ENCODE measurements around the gene NAV2. TPM values are rescaled to one million over a fixed set of nuclear protein-coding genes. Genes with fewer than 3 reads are reported as not detected.
A peak's percentile ranks its signal among the peaks of the same experiment; 100 is the strongest.

Gene NAV2
- polyA plus RNA-seq, 1 donor, result 89.1 TPM

DNA sequence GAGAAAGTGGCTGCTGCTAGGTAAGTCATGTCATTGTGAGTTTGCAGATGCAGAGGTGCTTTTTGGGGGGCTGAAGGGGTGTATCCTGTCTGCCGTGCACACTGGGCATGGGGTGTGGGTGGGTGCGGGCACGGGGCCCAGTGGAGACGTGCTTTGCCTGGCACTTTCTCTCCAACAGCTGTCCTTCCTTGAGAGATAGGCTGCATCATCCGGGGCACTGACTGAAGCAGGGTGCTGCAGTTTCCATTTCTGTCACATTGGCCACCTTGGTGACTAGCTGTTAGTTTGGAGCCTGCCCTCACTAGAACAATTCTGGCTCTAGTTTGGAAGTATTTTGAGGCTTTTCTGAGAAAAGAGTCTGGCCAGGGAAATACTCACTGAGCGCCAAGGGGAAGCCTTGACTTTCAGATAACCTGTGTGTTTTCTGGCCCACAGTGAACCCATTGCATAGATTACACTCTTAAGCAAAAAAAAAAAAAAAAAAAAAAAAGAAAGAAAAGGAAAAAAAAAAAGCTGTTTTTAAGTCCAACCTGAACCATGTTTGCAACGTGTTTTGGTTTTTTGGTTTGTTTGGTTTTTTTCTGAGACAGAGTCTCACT lies 219.2 kb downstream of the NAV2 start:
- no peak for DNase-seq

DNA sequence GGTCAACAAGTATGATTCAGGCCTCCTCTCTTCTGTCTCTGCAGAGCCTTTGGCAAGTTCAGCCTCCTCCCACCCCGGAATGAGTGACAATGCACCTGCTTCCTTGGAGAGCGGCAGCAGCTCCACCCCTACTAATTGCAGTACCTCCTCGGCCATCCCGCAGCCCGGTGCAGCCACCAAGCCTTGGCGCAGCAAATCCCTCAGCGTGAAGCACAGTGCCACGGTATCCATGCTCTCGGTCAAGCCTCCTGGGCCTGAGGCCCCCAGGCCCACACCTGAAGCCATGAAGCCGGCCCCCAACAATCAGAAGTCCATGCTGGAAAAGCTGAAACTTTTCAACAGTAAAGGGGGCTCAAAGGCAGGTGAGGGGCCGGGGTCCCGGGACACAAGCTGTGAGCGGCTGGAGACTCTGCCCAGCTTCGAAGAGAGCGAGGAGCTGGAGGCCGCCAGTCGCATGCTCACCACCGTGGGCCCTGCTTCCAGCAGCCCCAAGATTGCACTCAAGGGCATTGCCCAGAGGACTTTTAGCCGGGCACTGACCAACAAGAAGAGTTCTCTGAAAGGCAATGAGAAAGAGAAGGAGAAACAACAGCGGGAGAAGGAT lies 220.6 kb downstream of the NAV2 start:
- DNase-seq, result no peak

DNA sequence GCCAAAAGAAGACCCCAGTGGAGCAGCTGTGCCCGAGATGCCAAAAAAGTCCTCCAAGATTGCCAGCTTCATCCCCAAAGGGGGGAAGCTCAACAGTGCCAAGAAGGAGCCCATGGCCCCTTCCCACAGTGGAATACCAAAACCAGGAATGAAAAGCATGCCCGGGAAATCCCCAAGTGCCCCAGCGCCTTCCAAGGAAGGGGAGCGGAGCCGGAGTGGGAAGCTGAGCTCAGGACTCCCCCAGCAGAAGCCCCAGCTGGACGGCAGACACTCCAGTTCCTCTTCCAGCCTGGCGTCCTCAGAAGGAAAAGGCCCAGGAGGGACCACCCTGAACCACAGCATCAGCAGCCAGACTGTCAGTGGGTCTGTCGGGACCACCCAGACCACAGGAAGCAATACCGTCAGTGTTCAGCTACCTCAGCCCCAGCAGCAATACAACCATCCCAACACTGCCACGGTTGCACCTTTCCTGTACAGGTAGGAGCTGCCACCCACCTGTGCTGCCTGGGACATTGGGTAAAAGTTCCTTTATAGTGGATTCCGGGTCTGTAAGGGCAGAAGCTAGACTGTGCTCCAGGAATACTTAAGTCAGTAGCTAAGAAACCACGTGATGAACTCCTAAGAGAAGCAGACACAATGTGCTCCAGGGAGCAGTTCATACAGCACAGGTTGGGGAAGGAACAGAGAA lies 221.3 kb downstream of the NAV2 start:
- DNase-seq, result no peak

DNA sequence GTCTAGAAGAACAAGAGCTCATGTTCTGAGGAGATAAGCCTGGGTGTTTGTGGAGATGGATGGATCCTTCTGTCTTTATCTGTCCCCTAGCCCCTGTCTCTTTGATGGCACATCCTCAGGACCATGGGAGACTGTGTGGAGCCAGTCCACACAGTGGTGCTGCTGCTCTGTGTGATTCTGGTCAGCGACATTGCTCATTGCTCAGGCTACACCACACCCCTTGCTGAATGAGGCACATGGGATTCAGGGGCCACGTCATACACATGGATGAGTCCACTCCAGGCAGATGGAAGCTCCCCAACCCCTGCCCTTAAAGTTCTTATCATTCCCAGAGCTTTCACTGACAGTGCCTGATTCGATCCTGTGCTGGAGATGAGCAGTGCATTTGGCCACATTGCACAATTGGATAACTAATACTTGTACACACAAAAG lies 222.2 kb downstream of the NAV2 start:
- no peak for DNase-seq

DNA sequence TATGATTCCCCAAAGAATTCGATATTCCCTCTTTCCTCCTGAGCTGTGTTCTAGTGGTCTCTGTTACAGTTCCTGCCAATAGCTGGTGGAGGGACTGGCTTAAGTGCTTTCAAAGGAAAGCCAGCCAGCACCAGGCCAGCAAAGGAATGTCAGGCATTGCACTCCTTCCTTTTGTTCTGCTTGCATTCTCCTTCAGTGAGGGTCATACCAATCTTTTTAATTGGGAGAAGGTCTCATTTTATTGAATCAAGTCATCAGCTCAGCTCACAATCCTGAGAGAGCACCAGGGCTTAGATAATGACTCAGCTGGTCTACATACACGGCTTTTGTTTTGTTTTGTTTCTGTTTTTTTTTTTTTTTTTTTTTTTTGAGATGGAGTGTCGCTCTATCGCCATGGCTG lies 222.9 kb downstream of the NAV2 start:
- DNase-seq, result no peak

DNA sequence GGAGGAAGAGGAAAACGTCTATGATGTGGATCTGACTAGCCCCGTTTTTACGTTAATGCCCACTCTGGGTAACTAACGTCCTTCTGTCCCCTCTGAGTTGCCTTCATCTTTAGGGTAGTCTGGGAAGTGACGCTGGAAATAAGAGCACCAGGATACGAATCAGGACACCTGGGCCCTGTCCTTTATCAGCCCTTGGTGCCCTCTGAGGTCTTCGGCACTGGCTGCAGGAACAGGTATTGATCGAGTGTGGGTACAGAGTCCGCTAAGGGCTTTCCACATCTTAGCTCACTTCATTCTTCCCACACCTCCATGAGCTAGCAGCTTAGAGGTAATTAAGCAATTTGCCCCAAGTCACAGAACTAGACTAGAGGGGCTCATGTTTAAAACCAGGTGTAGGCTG lies 223.8 kb downstream of the NAV2 start:
- no peak for DNase-seq

DNA sequence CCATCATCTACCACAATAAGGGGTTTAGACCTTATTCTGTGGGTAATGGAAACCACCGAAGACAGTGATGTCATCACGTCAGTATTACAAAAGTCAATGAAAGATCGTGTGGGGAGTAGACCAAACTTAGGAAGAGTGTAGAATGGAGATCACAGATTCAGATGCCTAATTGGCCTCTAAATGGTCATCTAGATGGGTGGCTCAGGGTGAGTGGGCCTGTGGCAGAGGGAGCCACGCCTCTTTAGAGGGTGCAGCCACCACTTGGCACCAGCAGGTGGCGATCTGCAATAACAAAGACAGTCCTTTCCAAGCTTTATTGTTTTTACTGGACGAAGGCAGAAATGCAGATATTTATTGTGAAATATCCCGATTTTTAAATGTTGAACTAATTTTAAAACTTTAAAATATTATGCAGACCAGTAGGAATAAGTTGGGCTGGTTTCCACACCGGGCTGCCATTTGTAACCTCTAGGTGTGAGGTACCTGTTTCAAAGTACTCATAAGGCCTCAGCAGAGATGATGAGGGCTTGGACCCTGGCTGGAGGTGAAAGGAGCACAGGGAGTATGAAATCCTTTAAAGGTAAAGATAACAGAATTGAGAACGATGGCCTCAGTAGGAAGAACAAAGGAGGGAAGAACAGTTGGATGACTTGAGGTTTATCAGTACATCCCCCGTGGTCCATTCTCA lies 225.7 kb downstream of the NAV2 start:
- DNase-seq, result no peak

DNA sequence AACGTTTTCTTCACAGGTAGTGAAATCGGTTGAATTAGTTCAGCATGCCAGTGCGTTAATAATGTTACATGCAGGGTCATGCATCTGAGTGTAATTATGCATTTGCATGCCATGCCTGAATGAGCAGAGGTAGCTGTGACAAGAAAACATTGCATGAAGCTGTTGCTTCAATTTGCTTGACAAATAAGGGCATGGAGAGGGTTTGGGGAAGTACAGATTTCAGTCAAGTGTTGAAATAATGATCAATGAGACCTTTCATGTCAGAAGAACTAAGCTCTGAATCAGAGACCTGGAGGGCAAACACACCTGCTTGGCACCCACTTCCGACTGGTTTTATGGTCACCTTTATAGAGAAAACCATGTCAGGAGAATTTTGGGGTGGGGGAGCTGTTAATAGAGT lies 226.2 kb downstream of the NAV2 start:
- no peak for DNase-seq

DNA sequence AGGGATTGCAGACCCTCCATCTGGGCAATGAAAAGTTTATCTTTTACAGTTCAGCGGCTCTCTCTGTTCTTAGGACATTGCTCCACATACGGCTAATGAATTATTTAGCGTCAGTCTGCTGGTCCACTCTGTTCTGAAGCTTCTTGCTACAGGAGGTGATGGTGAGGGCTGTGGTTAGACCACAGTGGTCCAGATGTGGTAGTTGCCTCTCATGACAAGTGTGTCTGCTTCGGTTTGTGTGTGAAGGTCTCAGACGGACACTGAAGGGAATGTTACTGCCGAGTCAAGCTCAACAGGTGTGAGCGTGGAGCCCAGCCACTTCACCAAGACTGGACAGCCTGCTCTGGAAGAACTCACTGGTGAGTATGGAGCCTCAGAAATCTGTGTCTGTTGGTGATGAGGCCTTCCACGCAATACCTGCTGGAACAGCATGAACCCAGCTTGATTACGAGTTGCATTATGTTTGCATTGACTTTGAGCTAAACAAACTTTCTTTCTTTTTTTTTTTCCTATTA lies 226.8 kb downstream of the NAV2 start:
- no peak for DNase-seq

DNA sequence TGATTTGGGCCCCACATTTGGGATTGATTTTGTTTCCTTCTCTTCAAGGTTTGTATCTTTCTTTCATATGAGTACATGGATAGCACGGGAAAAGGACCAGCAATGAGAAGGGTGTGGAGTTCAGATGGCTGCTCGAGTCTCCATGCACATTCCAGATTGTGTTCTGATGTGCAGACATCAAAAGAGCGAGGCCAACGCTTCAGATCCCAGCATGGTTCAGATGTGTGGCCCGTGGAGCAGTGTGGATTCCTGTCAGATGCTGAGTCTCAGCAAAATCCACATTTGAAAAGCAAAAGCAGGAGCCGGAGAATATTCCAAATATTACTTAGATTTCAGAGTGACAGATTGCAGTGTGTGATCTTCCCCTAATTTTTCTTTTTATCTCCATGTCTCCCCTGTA lies 228.2 kb downstream of the NAV2 start:
- no peak for DNase-seq

DNA sequence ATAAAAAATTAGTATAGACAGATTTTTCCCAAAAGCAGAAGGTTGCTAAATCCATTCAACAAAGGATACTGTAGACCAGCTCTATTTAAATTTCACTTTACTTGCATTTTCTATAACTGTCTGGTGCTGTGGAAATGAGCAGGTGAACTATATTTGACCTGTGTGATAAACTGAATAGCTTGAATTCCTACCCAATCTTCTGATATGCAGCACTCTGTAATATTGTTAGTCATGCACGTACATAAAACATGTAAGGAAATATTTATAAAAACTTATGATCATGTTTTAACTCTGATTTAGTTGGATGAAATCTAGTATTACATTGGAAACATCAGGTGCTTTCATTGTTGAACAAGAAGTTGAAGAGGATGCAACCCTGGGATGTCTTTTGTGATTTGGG lies 234.0 kb downstream of the NAV2 start:
- DNase-seq, result no peak

DNA sequence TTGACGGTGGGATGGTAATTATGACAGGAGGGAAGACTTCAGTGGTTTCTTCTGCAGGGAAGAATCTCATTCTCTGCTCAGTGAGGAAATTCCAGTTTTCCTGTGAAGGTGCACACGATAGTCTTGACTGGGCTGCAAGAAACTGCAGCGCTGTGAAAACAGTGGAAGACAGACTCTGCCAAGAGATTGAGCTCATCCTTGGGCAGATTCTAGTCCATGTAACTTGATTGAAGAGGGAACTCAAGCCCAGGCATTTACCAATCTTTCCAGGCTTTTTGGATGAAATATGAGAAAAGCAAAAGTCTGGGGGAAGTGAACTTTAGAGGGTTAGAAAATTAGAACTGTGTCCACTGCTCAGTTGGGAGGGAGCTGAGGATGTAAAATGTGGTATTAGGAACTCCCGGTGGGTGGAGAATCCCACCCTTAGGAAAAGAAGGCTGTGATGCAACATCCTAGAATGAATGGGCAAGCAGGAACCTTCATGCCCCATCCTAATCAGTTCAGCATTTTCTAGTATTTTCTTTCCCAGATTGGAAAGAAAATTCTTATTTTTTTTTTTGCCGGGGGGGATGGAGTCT lies 235.0 kb downstream of the NAV2 start:
- DNase-seq, result no peak

DNA sequence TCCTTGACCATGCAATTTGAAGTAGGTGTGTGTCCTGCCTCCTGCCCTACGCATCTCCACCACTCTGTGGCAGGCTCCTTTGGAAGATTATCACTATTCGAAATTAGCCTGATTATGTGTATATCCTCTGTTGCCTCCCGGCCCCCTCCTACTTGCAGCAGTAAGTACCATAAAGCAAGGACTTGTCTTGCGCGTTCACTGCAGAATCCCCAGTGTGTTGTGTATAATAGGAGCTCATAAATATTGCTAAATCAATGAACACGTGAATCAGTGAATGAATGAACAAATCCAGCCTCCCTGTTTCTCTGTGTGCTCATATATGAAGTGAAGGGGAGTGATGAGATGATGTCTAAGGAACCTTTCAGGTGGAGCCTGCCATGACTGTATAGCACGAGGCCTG lies 237.0 kb downstream of the NAV2 start:
- DNase-seq, result no peak

DNA sequence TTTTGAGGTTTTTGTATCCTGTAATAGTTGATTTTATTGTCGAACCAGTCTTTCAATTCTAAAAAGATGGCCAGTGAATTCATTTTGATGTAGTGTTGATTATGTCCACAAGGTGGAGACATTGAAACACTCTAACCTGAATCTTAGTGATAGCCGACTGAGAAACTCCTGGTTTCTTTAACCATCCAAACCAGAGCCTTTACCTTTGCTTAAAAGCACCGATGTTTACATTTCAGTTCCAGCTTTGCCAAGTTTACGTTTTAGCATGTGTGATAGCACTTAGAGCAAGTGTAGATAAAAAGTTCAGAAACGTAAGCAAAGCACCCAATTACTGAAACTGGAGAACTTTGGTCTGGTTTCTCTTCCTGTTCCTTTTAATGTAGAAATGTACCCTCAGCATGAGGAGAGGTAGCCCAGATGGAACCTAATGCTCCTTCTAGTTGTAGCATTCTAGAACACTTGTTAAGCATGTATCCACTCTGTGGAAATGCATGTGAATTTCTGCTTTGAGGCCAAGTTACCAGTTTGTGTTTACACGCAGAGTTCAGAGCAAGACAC lies 239.0 kb downstream of the NAV2 start:
- peak; percentile 51 for DNase-seq

DNA sequence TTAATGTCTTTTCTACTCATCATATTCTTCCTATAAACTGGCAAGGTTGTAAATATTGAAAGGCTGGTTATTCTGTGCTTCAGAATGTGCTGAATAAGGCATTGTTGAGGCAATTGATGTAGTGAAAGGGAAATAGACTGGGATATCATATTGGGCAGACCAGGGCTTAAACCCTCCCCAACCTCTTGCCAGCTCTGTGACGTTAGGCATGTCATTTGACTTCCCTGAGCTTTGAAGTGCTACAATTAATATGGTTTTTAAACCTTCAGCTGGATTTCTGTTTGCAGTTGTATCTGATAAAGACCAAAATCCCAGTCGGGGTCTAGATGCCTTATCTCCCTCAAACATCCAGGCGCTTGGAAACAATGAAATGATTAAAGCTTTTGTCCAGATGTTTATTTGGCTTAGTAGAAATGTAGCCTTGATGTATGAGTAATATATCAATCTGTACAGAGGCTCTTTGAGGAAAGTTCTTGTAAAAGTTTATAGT lies 239.5 kb downstream of the NAV2 start:
- DNase-seq, result no peak

DNA sequence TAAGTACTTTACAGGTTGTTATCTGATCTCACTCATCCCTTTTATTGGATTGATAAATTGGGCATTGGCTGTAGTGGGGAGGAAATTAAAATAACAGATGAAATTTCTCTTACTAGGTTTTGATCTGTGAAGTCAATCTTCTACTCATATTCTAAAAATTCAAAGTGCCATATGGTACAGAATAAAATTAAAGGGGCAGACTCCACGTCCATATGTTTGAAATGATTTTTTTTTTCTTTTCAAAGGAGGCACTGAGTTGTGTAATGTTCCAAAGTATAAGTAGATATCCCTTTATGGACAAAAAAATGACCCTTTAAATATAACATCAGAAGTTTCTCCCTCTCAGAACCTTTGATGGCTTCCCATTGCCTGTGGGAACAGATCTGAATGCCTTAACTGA lies 240.3 kb downstream of the NAV2 start:
- DNase-seq, result no peak

DNA sequence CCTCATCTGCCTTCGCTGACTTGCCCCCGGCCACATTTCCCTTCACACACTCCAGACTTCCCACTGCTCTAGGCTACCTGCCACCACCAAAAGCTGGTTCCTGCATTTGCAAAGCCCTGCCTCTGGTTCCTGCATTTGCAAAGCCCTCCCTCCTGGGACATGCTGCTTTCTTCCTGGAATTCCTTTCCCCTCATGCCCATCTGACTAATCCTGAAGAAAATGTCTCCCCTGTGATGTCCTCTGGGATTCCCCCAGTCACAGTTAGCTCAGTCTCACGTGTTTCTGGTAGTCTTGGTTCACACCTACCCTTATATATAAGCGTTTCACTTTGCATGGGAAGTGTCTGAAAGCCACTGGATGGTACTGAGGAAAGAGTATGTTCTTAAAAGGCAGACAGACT lies 240.7 kb downstream of the NAV2 start:
- no peak for DNase-seq

DNA sequence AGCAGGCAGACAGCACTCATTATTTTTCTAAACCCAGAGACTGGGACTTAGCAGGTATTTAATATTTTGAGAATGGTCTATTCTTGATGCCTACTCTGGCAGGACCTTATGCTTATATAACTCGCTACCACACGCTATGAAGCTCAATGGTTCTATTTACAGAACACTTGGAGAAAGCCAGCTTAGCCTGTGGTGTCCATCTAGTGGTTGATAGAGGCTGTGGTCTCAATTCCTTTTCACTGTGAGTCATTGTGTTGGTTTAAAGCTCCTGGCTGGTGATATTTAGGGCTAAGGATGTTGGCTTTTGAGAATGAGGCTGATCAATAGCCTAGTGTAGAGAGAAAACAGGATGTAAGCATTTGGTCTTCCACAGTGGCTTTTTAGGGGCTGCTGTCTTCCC lies 241.3 kb downstream of the NAV2 start:
- DNase-seq, result no peak

DNA sequence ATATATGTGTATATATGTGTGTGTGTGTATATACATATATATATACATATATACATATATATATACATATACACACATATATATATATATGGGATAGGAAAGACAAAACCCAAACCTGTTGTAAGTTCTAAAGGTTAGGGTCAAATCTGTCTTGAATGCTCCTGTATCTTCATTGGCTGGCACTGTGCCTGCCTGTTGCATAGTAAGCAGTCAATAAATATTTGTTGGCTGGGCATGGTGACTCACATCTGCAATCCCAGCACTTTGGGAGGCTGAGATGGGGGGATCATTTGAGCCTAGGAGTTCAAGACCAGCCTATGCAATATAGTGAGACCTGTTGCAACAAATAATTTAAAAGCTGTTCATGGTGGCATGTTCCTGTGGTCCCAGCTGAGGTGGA lies 242.3 kb downstream of the NAV2 start:
- DNase-seq, result no peak

DNA sequence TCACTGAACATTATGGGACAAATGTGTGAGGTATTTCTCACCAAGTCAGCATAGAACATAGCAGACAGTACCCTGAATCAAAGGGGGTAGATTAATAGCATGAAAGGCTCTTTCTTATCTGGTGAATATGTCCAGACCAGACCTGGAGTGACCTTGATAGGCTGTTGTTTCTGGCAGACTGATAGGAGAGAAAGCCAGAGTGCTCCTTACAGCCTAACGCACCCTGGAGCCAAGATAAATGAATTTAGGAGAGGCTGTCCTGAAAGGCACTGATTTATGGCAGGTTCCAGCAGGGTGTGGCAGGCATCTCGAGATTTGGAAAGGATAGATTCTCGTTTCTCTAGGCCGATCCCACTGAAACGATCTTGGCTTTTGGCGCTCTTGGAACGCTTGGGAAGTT lies 243.0 kb downstream of the NAV2 start:
- DNase-seq, result no peak

DNA sequence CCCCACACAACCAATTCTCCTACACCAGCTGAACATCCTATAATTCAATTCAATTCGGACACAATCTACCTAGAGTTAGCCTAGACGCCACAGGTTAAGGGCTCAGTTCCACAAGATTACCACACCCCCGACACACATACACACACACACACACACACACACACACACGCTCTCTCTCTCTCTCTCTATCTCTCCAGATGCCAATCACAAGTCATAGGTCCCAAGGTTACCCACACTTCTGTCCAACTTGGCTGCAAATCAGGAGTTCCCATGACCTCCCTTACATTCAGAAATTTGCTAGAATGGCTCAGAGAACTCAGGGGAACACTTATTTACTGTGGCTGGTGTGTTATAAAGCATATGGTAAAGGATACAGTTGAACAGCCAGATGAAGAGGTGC lies 243.6 kb downstream of the NAV2 start:
- no peak for DNase-seq

DNA sequence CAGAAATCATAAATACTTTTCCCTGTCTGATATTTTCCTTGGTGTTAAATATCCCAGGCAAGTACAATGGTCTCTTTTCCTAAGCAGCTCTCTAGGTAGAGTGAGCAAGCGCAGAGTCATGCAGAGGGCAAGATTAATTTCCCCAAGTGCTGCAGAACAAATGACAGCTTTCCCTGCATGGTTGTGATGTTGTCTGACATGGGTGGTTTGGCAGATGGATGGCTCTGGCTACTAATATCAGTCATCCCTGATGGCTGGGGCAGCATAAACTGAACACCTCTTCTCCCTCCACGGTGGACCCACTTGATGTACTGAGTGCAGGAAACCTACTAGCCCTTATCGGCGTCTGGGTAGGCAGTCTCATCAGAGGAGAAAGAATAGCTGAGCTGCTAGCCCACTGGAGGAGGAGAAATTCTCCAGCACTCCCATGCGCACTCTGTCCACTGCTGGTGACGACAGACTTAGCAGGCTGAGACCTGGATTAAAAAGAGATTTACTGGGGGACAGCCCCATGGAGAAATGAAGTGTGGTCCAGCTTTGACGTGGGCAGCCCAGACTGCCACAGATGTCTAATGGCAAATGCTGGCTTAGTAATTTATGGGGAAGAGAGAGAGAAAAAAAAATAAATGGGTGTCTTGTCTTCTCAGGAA lies 244.8 kb downstream of the NAV2 start:
- no peak for DNase-seq
